Liver (tissue), 9 donors: Measurements from ENCODE around the gene CD200R1L. TPM values are rescaled to one million over a fixed set of nuclear protein-coding genes. Genes with fewer than 3 reads are reported as not detected.

Experiments
- DNase-seq: peaks from one replicate; pipeline ENCODE4 v3.0.0-alpha.2; 2017; ENCODE audit warnings: low spot score
- H3K27ac ChIP-seq, 2 donors: one replicate each; pipeline ENCODE4 v1.7.0; 2013; ENCODE audit warnings: inconsistent platforms in 2 of 2, low read length in 2 of 2, control low read depth in 1 of 2, low read depth in 1 of 2, mild to moderate bottlenecking in 1 of 2
- H3K27me3 ChIP-seq, 4 donors: one replicate each; pipeline versions ENCODE4 v1.6.1 to v1.7.0; 2013; ENCODE audit warnings: low read length in 3 of 4, inconsistent platforms in 1 of 4, mild to moderate bottlenecking in 1 of 4, moderate library complexity in 1 of 4; ENCODE audit not compliant: control insufficient read depth in 4 of 4, insufficient read depth in 4 of 4
- H3K36me3 ChIP-seq, 4 donors: one replicate each; pipeline versions ENCODE4 v1.6.1 to v1.7.0; 2013; ENCODE audit warnings: low read length in 3 of 4, mild to moderate bottlenecking in 3 of 4, low read depth in 1 of 4, moderate library complexity in 1 of 4; ENCODE audit not compliant: control insufficient read depth in 4 of 4, insufficient read depth in 3 of 4
- H3K4me1 ChIP-seq, 4 donors: one replicate each; pipeline versions ENCODE4 v1.6.1 to v1.7.0; 2013; ENCODE audit warnings: low read length in 3 of 4, mild to moderate bottlenecking in 3 of 4, moderate library complexity in 1 of 4; ENCODE audit not compliant: control insufficient read depth in 4 of 4, insufficient read depth in 4 of 4
- H3K4me3 ChIP-seq, 3 donors: one replicate each; pipeline versions ENCODE4 v1.6.1 to v1.7.0; 2013; ENCODE audit warnings: low read length in 3 of 3, control low read depth in 1 of 3, low read depth in 1 of 3, mild to moderate bottlenecking in 1 of 3
- H3K9ac ChIP-seq, 2 donors: one replicate each; pipeline ENCODE4 v1.7.0; 2013; ENCODE audit warnings: low read length in 2 of 2, mild to moderate bottlenecking in 2 of 2, moderate library complexity in 2 of 2, control low read depth in 1 of 2, low read depth in 1 of 2
- H3K9me3 ChIP-seq, 4 donors: one replicate each; pipeline versions ENCODE4 v1.6.1 to v1.7.0; 2013; ENCODE audit warnings: low read length in 3 of 4; ENCODE audit not compliant: control insufficient read depth in 4 of 4
- ATF3 ChIP-seq: IDR thresholded peaks from 2 replicates; pipeline ENCODE4 v1.6.1; 2016; ENCODE audit warnings: antibody characterized with exemption
- CTCF ChIP-seq: fragments of 150-350 bp; IDR thresholded peaks from 2 replicates; pipeline ENCODE4 v1.5.1; 2017; ENCODE audit warnings: improper control_type of control experiment, low read depth, low read length; ENCODE audit not compliant: missing input control
- EGR1 ChIP-seq, 2 donors: IDR thresholded peaks; 2 replicates each; pipeline ENCODE4 v1.6.1; 2016 to 2018; ENCODE audit warnings: antibody characterized with exemption in 2 of 2, low read depth in 2 of 2
- FOXA1 ChIP-seq: IDR thresholded peaks from 2 replicates; pipeline ENCODE4 v1.6.1; 2016; ENCODE audit warnings: antibody characterized with exemption
- FOXA2 ChIP-seq: IDR thresholded peaks from 2 replicates; pipeline ENCODE4 v1.6.1; 2016; ENCODE audit warnings: antibody characterized with exemption
- GABPA ChIP-seq, 2 donors: IDR thresholded peaks in 1 of 2; conservative IDR thresholded peaks in 1 of 2; 2 replicates each; pipeline ENCODE4 v1.6.1; 2016; ENCODE audit warnings: antibody characterized with exemption in 2 of 2, mild to moderate bottlenecking in 1 of 2, moderate library complexity in 1 of 2
- HNF4A ChIP-seq, 2 donors: conservative IDR thresholded peaks; 2 replicates each; pipeline ENCODE4 v1.6.1; 2016; ENCODE audit warnings: antibody characterized with exemption in 2 of 2, mild to moderate bottlenecking in 2 of 2
- HNF4G ChIP-seq: IDR thresholded peaks from 2 replicates; pipeline ENCODE4 v1.6.1; 2016; ENCODE audit warnings: antibody characterized with exemption
- JUND ChIP-seq, 2 donors: IDR thresholded peaks; 2 replicates each; pipeline ENCODE4 v1.6.1; 2016; ENCODE audit warnings: antibody characterized with exemption in 2 of 2
- MAX ChIP-seq: IDR thresholded peaks from 2 replicates; pipeline ENCODE4 v1.6.1; 2016; ENCODE audit warnings: antibody characterized with exemption
- NR2F2 ChIP-seq: IDR thresholded peaks from 2 replicates; pipeline ENCODE4 v1.6.1; 2016; ENCODE audit warnings: antibody characterized with exemption
- RAD21 ChIP-seq, 2 donors: IDR thresholded peaks; 2 replicates each; pipeline ENCODE4 v1.6.1; 2016; ENCODE audit warnings: antibody characterized with exemption in 2 of 2, mild to moderate bottlenecking in 2 of 2
- REST ChIP-seq: IDR thresholded peaks from 2 replicates; pipeline ENCODE4 v1.6.1; 2016; ENCODE audit warnings: antibody characterized with exemption, mild to moderate bottlenecking
- RXRA ChIP-seq, 2 donors: IDR thresholded peaks; 2 replicates each; pipeline ENCODE4 v1.6.1; 2017 to 2018; ENCODE audit warnings: antibody characterized with exemption in 2 of 2, mild to moderate bottlenecking in 1 of 2
- SP1 ChIP-seq: IDR thresholded peaks from 2 replicates; pipeline ENCODE4 v1.6.1; 2018; ENCODE audit warnings: antibody characterized with exemption, mild to moderate bottlenecking
- TAF1 ChIP-seq: conservative IDR thresholded peaks from 2 replicates; pipeline ENCODE4 v1.6.1; 2016; ENCODE audit warnings: antibody characterized with exemption, mild to moderate bottlenecking
- YY1 ChIP-seq: IDR thresholded peaks from 2 replicates; pipeline ENCODE4 v1.6.1; 2016; ENCODE audit warnings: antibody characterized with exemption, mild to moderate bottlenecking
- ZBTB33 ChIP-seq: IDR thresholded peaks from 2 replicates; pipeline ENCODE4 v1.6.1; 2016; ENCODE audit warnings: antibody characterized with exemption
- polyA plus RNA-seq, 2 donors: library from polyadenylated mRNA; stranded (reverse) in 1 of 2; unstranded in 1 of 2; fragments of 200-250 nt in 1 of 2; fragments of >200 nt in 1 of 2; fragmentation: Nextera tagmentation in 1 of 2; extraction: Ambion mirVana in 1 of 2; gene quantifications; one replicate each; pipeline versions ENCODE4 v1.2.1 to v1.2.3, GENCODE V29; 2013 to 2015
- total RNA-seq, 2 donors: library from RNA; depleted of rRNA; stranded (reverse); fragments of >200 nt; gene quantifications; one replicate each; pipeline ENCODE4 v1.2.3, GENCODE V29; 2014
- donor health status: healthy.
- donor health status: healthy.
- donor health status: healthy.
- donor health status: healthy.
- donor health status: healthy.

CD200R1L gene
- total and polyA plus RNA-seq, 4 donors, result not detected

DNA sequence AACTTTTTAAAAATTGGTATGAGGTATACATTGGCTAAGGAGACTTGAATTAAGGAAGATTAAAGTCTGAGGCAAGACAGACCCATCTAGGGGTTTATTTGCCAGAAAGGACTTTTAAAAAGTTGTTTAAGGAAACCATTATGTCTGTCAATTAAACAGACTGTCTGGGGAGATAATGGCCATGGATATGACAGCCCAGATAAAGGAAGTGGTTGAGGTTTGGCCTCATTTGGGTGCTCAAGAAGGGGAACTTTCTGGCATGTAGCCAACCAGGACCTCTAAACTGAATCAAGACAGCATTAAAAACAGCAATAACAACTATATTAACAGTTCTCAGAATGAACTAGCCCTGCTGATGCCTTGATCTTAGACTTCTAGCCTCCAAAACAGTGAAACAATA is 9.9 kb upstream of the CD200R1L start:
- H3K27ac ChIP-seq, result no peak overlapping the region
- H3K36me3 ChIP-seq, result no peaks in the 10 kb centered on the region
- H3K9me3 ChIP-seq, result peaks cover 0 to 4% (median 2%) of the 10 kb centered on the region in 4 donors
- H3K4me3 ChIP-seq, result no peak overlapping the region
- DNase-seq, result no peak
- H3K4me1 ChIP-seq, result no peaks in the 10 kb centered on the region
- no peak overlapping the region for H3K9ac ChIP-seq
- TF ChIP-seq FOXA2 (no peak), FOXA1 (no peak), JUND (IDR thresholded peaks at IDR 0.05) (no peak), NR2F2 (no peak), TAF1 (no peak), ATF3 (no peak), RXRA (IDR thresholded peaks at IDR 0.05) (no peak), EGR1 (IDR thresholded peaks at IDR 0.05; ENCODE audit: low read depth in 2 of 2) (no peak), RAD21 (IDR thresholded peaks at IDR 0.05) (no peak), YY1 (no peak), ZBTB33 (no peak), MAX (no peak), HNF4A (conservative IDR thresholded peaks at IDR 0.05) (no peak)
- H3K27me3 ChIP-seq, result no peaks in the 10 kb centered on the region

GRCh38 chr3:112855883-112856282 is 9.2 kb upstream of the CD200R1L start:
- DNase-seq, result no peak
- H3K27me3 ChIP-seq, result no peaks in the 10 kb centered on the region

More at GRCh38 chr3:112855883-112856282, 9.2 kb upstream of the CD200R1L start:
- no peak overlapping the region for H3K27ac ChIP-seq
- H3K36me3 ChIP-seq, result no peaks in the 10 kb centered on the region
- H3K9me3 ChIP-seq, result peaks cover 2 to 5% (median 3%) of the 10 kb centered on the region in 4 donors
- TF ChIP-seq HNF4G (no peak), RAD21 (IDR thresholded peaks at IDR 0.05) (no peak), FOXA1 (no peak), GABPA (IDR thresholded peaks at IDR 0.05 in 1 of 2, conservative IDR thresholded peaks at IDR 0.05 in 1 of 2) (no peak), HNF4A (conservative IDR thresholded peaks at IDR 0.05) (no peak), EGR1 (IDR thresholded peaks at IDR 0.05; ENCODE audit: low read depth in 2 of 2) (no peak), JUND (IDR thresholded peaks at IDR 0.05) (no peak), REST (no peak), ATF3 (no peak), RXRA (IDR thresholded peaks at IDR 0.05) (no peak), MAX (no peak), TAF1 (no peak), CTCF (no peak), SP1 (no peak), ZBTB33 (no peak), FOXA2 (no peak), YY1 (no peak), NR2F2 (no peak)
- no peaks in the 10 kb centered on the region for H3K4me1 ChIP-seq
- no peak overlapping the region for H3K4me3 ChIP-seq
- no peak overlapping the region for H3K9ac ChIP-seq
